ENCODE data around the gene DNASE1L1. TPM values are rescaled to one million over a fixed set of nuclear protein-coding genes. Genes with fewer than 3 reads are reported as not detected.

The DNASE1L1 gene, protein sequence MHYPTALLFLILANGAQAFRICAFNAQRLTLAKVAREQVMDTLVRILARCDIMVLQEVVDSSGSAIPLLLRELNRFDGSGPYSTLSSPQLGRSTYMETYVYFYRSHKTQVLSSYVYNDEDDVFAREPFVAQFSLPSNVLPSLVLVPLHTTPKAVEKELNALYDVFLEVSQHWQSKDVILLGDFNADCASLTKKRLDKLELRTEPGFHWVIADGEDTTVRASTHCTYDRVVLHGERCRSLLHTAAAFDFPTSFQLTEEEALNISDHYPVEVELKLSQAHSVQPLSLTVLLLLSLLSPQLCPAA
- 15.5 and 16.6 TPM in 2 replicates for total RNA-seq

DNA sequence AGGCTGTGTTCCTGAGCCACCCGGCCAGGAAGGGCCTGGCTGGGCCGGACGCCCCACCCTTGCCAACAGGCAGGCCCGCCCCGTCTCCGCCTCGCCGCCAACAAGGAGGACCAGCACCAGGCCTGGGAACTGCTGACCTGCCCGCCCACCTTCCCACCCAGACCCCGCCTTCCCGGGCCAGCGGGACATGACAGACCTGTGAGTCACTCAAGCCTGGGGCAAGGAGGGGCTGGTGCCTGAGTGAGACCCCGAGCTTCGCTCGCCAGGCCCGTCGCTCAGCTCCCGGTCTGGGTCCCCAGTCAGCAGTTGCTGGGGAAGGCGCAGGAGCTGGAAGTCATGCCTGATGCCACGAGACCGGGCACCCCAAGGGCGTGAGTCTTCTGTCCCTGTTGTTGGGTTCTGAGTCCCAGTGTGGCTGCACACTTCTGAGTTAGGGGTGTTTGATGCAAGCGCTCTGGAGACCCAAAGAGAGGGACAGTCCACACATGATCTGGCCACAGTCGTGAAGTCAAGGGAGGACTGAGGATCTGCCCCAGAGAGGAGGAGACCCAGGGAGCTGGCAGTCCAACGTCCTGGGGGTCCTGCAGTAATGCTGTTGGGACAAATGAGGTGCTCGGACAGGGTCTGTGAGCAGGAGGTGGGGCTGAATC is at the start of gene DNASE1L1:
DNASE1L1 (minus strand) TSS at position 33 of the 650 bp plus-strand sequence. CDS start 3,686 bp downstream, outside the sequence.
- no peaks in the 10 kb centered on the region for H3K27me3 ChIP-seq (ENCODE audit: control insufficient read depth, insufficient read depth, low read length)
- H3K4me3 ChIP-seq (ENCODE audit: low read depth, low read length): peak within 1 kb of the TSS; percentile 32
- DNase-seq (ENCODE audit: low read depth): peak; percentile 60
- TF ChIP-seq, protein P1, sequence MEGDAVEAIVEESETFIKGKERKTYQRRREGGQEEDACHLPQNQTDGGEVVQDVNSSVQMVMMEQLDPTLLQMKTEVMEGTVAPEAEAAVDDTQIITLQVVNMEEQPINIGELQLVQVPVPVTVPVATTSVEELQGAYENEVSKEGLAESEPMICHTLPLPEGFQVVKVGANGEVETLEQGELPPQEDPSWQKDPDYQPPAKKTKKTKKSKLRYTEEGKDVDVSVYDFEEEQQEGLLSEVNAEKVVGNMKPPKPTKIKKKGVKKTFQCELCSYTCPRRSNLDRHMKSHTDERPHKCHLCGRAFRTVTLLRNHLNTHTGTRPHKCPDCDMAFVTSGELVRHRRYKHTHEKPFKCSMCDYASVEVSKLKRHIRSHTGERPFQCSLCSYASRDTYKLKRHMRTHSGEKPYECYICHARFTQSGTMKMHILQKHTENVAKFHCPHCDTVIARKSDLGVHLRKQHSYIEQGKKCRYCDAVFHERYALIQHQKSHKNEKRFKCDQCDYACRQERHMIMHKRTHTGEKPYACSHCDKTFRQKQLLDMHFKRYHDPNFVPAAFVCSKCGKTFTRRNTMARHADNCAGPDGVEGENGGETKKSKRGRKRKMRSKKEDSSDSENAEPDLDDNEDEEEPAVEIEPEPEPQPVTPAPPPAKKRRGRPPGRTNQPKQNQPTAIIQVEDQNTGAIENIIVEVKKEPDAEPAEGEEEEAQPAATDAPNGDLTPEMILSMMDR (IDR thresholded peaks at IDR 0.05; ENCODE audit: insufficient read depth, low read length, poor library complexity, severe bottlenecking): no peak
- no peaks in the 10 kb centered on the region for H3K36me3 ChIP-seq (ENCODE audit: control insufficient read depth, insufficient read depth, low read length)

GRCh38 chrX:154458116-154458953 is 49.3 kb upstream of the DNASE1L1 start, which contains the start of gene PLXNA3:
Gene PLXNA3 (plus strand): TSS chrX:154458281. CDS start chrX:154460184, 1,903 bp downstream.
- TF ChIP-seq, protein P1 (IDR thresholded peaks at IDR 0.05; ENCODE audit: insufficient read depth, low read length, poor library complexity, severe bottlenecking): no peak
- DNase-seq (ENCODE audit: low read depth): no peak
- Histone ChIP-seq H3K27me3 (ENCODE audit: control insufficient read depth, insufficient read depth, low read length) (no peaks in the 10 kb centered on the region), H3K4me3 (ENCODE audit: low read depth, low read length) (peak within 1 kb of the TSS; percentile 70), H3K36me3 (ENCODE audit: control insufficient read depth, insufficient read depth, low read length) (no peaks in the 10 kb centered on the region)

- Histone ChIP-seq H3K27me3 (ENCODE audit: control insufficient read depth, insufficient read depth, low read length) (no peaks in the 10 kb centered on the region), H3K36me3 (ENCODE audit: control insufficient read depth, insufficient read depth, low read length) (no peaks in the 10 kb centered on the region), H3K4me3 (ENCODE audit: low read depth, low read length) (peak overlapping the region; percentile 70)
- DNase-seq (ENCODE audit: low read depth): no peak
- TF ChIP-seq, protein P1 (IDR thresholded peaks at IDR 0.05; ENCODE audit: insufficient read depth, low read length, poor library complexity, severe bottlenecking): no peak
These were observed 48.5 kb upstream of the DNASE1L1 start for GRCh38 chrX:154457491-154458115.

DNA sequence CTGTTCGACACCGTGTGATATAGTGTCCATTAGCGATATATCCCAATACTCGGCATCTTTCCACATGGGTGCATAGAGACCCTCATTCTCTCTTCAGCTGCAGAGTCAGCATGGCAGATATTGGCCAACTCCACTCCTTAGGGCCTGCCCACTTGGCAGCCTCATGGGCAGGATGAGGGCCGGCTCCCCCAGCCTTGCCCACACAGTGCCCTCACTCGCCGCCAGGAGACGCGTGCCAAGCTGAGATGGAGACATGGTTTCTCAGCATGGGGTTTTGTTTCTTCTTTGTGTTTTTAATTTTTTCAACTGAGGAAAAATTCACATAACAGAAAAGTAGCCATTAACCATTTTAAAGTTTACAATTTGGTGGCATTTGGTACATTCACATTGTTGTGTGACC is 43.8 kb upstream of the DNASE1L1 start:
- DNase-seq (ENCODE audit: low read depth): no peak
- H3K36me3 ChIP-seq (ENCODE audit: control insufficient read depth, insufficient read depth, low read length): no peaks in the 10 kb centered on the region
- no peaks in the 10 kb centered on the region for H3K27me3 ChIP-seq (ENCODE audit: control insufficient read depth, insufficient read depth, low read length)
- TF ChIP-seq, protein P1 (IDR thresholded peaks at IDR 0.05; ENCODE audit: insufficient read depth, low read length, poor library complexity, severe bottlenecking): no peak
- no peak overlapping the region for H3K4me3 ChIP-seq (ENCODE audit: low read depth, low read length)

- H3K27me3 ChIP-seq (ENCODE audit: control insufficient read depth, insufficient read depth, low read length): no peaks in the 10 kb centered on the region
- TF ChIP-seq, protein P1 (IDR thresholded peaks at IDR 0.05; ENCODE audit: insufficient read depth, low read length, poor library complexity, severe bottlenecking): no peak
- no peak overlapping the region for H3K4me3 ChIP-seq (ENCODE audit: low read depth, low read length)
- no peaks in the 10 kb centered on the region for H3K36me3 ChIP-seq (ENCODE audit: control insufficient read depth, insufficient read depth, low read length)
- no peak for DNase-seq (ENCODE audit: low read depth)
These were observed 41.3 kb upstream of the DNASE1L1 start for GRCh38 chrX:154450312-154450711.
